ENCODE data around the gene RPL13A.
A peak's percentile ranks its signal among the peaks of the same experiment; 100 is the strongest.
"Not testable (repeated sequence)": the region's sequence is repeated elsewhere in the genome, so short reads cannot be mapped to it uniquely, and the experiment has no call there.

The RPL13A gene

DNA sequence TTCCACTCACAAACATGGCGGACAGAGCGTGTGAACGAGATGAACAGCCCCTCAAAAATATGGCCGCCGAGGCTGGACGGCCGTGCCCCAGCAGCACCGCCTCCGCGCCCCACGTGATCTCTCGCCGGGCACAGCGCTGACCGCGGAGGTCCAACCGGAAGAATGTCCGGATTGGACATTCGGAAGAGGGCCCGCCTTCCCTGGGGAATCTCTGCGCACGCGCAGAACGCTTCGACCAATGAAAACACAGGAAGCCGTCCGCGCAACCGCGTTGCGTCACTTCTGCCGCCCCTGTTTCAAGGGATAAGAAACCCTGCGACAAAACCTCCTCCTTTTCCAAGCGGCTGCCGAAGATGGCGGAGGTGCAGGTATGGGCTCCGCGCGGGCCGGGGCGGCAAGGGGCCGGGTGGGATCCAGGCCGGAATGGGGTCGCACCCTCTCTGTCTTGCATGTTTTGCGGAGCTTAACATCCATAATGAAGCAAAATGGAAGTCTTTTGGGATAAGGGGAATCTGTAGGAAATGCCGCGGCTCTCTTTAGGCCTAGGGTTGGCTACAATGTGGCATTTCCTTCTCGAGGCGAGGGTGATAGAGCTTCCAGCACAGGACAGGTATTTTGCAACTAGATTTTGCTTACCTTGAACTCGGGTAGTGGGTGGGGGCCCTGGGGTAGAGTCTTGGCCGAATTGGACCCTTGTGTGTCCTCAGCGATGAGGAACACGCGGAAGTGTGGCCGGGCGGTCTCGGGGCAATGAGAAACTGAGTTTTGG is at the start of gene RPL13A:
TSS of gene RPL13A (plus strand) at position 332 of the 769 bp plus-strand sequence. CDS start at position 354, 22 bp downstream.
- DNase-seq (ENCODE audit: low read depth) = peak; percentile 98

DNA sequence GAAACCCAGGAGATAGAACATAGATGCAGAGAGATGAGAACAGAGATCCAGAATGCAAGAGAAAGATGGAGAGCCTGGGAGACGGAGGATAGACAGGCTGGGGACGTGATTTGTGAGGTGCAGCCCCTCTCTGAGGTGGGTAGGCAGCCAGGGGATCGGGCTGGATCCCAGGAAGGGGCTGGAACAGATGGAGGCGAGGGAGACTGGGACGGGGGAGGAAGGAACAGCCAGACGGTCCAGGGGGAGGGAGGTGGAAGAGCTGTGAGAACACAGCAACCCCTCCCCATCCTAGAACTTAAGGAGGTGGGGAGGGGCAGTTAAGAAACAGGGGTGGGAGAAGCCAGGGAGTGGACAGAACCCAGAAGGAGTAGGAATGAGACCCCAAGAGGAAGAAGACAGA is 49.1 kb upstream of the RPL13A start:
- no peak for DNase-seq (ENCODE audit: low read depth)

DNA sequence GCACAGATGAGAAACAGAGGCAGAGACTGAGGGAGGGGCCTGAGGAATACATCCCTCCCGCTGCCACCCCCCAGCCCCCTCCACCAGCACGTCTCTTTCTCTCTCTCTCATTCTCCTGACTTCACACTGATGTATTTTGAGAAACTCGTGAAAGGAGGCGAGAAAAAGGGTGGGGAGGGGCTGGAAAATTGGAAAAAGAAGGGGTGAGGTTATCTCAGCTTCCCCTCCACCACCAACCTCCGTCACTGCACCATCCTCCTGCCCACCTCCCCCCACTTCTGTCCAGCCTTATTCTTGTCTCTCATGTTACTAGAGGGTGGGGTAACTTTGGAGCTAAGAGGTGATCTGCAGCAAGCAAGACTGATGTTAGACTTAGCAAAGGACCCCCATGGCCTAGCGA is 47.6 kb upstream of the RPL13A start:
- no peak for DNase-seq (ENCODE audit: low read depth)

DNA sequence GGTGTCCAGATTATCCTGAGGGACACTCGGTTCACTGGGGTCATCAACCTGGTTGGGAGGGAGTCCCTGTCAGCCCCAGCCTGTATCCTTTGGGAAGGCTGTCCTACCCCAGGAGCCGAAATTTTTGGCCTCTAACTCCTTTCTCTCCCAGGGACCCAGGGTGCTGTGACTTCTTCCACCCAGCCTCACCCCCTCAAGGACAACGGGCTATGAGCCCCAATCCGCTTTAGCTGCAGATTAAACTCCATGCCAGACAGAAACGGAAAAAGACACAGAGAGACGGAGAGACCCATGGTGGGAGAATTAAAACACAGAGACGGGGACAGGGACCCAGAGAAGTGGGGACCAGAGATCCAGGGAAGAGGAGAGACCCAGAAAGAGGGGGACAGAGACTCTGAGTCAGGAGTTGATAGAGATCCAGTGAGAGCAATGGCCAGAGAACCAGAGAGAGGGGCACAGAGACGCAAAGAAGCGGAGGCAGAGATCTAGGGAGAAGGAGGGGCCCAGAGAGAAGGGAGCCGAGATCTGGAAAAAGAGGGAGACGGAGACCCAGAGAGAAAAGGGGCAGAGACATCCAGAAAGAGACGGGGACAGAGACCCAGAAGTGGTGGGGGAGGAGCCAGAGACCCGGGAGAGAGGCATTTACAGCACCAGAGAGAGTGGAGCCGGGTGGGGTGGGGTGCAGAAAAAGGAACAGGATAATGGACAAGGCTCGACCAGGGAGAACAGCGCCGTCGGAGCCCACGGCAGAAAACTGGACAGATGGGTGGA is 46.8 kb upstream of the RPL13A start:
- no peak for DNase-seq (ENCODE audit: low read depth)

DNA sequence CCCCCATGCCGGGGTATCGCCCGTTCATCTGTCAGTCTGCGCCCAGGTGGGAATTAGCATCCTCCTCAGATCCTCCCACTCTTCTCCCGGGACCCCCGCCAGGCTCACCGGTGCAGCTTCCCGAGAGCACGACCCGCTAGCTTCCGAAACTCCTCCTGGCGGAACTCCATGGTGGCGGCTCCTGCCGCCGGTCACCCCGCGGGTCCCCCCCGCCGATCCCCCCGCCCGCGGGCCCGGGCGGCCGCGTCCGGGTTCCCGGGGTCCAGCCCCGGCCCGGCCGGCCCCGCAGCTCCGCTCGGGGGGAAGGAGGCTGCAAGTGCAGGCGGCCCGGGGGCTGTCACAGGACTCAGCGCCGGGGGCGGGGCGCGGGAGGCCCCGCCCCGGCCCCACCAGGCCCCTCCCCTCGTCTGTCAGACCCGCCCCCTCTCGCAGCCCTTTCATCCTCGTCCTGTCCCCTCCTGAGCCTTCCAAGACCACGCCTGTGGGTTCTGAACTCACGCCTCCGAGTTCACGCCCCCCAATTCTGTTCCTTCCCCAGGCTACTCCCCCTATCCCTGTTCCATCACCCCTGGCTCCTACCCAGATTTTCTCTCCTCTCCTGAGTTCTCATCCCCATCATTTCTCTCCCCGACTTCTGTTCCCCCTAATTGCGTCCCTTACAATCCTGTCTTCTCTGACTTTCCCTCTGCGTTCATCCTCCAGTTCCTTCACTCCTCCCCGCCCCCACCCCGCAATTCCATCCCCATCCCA is 46.0 kb upstream of the RPL13A start, which contains the start of gene SLC17A7:
TSS of gene SLC17A7 (minus strand) at position 318 of the 750 bp plus-strand sequence. CDS start at position 170, 148 bp downstream.
- no peak for DNase-seq (ENCODE audit: low read depth)

DNA sequence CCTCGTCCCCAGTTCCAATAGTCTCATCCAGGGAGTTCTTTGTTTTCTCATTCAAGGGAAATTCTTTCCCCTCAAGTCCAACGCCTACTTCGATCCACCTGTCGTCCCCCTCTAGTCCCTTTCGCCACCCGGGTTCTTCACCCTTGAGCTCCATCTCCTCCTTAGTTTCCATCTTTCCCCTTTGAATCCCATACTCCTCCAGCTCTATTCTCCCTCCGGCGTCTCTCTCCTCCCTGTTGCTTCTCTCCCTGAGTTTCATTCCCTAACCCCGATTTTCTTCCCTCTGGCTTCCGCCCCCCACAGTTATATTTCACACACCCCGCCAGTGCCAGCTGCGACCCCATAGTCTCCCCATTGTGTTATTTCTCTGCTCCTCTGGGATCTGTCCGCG is 45.5 kb upstream of the RPL13A start:
- no peak for DNase-seq (ENCODE audit: low read depth)

DNA sequence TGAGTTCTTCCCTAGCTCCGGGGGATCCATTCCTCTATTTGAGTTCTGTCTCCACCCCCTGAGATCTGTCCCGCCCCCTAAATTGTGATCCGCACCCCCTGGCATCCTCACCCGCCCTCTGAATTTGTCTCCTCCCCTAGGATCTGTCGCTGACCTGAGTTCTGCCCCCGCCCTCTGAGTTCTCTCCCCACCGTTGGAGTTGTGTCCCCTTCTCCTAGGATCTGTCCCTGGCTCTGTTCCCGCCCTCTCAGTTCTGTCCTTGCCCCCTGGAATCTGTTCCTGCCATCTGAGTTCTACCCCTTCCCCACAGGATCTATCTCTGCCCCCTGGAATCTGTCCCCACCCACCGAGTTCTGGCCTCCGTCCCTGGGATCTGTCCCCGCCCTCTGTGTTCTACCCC is 45.1 kb upstream of the RPL13A start:
- DNase-seq (ENCODE audit: low read depth) = no peak

DNA sequence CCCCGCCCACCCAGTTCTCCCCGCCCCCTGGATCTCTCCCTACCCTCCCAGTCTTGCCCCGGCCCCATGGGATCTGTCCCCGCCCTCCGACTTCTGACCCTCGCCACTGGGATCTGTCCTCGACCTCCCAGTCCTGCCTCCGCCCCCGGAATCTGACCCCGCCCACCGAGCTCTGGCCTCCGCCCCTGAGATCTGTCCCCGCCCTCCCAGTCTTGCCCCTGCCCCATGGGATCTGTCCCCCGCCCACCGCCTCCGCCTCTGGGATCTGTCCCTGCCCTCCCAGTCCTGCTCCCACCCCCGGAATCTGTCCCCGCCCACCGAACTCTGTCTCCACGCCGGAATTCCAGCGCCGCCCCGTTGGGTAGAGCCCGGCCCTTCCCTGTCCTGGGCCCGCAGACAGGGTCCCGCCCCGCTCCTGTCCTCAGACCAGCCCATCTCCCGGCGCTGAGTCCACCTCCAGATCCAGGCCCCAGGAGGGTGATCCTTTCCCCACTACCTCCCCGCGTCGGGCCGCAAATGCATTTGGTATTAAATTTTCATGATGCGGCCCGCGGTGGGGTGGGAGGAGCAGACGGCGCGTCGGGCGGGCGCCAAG is 44.5 kb upstream of the RPL13A start:
- DNase-seq (ENCODE audit: low read depth) = peak; percentile 71

- DNase-seq (ENCODE audit: low read depth) = peak; percentile 92
These were observed 43.9 kb upstream of the RPL13A start for GRCh38 chr19:49443366-49444099.

- DNase-seq (ENCODE audit: low read depth) = not testable (repeated sequence)
These were observed 43.2 kb upstream of the RPL13A start for GRCh38 chr19:49444100-49444700.

DNA sequence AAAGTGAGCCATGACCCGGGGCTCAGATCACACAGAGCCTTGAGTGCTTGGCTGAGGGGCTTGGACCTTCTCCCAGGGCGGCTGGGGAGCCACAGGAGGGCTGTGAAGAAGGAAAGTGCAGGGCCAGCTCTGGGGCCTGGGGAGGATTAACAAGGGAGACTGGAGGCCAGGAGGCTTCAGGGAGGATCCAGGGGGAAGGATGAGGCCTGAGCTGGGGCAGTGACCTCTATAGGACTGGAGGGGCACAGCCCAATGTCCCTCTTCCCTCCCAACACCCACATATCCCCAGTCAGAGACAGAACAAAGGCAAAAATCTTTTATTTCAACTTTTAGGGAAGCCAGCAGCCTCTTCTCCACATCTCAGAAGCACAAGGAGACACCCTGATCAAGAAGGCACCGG is 41.4 kb upstream of the RPL13A start:
- DNase-seq (ENCODE audit: low read depth) = no peak

DNA sequence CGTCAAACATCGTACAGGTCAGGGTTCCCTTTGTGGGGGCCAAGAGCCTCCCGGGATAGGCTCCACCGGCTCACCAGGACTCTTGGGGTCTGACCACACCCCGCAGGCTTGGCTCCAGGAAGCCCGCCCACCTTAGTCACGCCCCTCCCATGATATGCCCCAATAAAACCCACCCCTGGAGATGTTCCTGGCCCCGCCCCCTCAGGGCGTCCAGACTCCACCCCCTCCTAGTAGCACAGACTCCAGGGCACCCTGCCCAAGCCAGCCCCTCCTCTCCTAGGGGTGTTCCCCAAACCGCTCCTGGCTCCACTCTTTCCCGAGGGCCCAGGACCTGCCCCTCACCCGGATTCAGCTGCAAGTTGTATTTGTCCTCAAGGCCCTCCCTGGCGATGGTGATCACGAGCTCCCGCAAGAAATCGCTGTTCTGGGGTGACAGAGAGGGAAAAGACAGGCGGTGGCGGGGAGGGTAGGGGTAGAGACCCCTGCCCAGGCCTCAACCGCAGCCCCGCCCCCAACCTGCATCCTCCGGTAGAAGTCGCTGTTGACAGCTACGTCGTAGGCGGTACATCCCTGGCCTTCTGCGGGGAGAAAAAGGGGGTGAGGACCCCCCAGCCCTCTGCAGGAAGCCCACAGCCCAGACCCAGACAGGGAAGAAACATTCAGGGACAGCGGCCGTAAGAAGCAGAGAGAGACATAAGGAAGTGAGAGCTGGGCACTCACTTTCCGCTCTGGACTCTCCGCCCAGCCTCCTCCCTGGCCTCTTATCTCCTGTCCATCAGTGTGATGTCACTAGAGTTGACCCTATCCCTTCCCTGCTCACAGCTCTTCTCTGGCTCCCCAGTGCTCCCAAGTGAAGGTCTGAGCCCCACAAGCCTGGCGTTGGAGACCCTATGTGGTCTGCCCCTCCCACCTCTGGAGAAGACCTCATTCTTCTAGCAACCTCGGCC is 39.6 kb upstream of the RPL13A start:
- DNase-seq (ENCODE audit: low read depth) = no peak

- DNase-seq (ENCODE audit: low read depth) = no peak
These were observed 39.0 kb upstream of the RPL13A start for GRCh38 chr19:49448432-49448786.

GRCh38 chr19:49450405-49450804 is 37.0 kb upstream of the RPL13A start:
- no peak for DNase-seq (ENCODE audit: low read depth)

DNA sequence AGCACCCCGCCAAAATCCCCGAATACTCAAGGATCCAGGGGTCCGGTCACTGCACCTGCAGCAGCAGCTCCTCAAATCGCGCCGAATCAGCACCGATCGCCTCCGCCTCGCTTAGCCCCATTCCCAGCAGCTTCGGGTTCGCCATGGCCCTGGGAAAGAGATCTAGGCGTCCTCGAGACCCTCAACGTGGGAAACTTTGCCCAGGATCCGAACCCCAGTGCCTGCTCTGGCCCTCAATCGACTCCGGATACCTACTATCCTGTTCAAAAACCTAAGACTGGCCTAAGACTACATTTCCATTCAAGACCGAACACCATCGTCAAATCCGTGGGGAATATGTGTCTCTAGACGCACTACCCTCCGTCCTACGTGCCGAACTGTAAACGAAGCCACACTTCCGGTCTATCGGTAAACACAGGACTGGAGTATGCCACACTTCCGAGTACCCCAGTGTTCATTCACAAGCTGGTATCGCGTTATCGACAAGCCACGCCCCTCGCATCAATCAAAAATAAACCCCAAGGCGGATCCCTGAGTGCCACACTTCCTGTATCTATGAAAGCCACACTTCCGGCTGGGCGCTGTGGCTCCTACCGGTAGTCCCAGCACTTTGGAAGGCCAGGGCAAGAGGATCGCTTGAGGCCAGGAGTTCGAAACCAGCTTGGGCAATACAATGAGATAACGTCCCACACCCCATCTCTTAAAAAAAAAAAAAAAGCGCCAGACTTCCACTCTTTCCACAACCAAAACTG is 35.8 kb upstream of the RPL13A start, which contains the start of gene PIH1D1:
TSS of gene PIH1D1 (minus strand) at position 385 of the 752 bp plus-strand sequence. CDS start at position 145, 240 bp downstream.
- peak; percentile 99 for DNase-seq (ENCODE audit: low read depth)

DNA sequence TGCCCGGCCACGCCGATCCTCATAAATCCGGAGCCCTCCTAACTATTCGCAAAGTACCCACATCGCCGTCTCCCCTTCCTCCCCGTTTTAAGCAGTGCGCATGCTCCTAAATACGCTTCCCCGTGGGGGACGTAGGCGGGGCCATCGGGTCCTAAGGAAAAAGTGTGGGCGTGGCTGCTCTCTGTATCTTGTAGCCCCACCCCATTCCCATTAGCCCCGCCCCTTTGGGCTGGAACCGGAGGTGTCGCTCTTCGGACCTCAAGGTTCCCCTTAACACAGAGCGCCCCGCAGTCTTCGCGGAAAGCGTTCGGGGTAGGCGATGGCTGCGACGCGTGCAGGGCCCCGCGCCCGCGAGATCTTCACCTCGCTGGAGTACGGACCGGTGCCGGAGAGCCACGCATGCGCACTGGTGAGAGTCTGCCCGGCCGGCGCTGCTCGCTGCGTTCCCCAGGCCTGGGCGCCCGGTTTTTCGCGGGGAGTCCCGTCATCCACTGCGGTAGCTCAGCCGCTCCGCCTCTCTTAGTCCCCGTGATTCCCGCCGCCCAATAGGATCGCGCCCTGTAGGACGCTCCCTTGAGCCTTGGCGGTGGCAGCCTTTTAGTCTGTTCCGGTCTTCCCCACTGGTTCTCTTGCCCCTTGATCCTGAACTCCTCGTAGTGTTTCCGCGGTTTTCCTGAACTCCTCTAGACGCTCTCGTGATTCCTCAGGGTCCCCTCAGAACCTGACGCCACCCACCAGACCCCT is 34.2 kb upstream of the RPL13A start, which contains the start of gene ALDH16A1:
TSS of gene ALDH16A1 (plus strand) at position 213 of the 744 bp plus-strand sequence. CDS start at position 320, 107 bp downstream.
- DNase-seq (ENCODE audit: low read depth) = peak; percentile 97

DNA sequence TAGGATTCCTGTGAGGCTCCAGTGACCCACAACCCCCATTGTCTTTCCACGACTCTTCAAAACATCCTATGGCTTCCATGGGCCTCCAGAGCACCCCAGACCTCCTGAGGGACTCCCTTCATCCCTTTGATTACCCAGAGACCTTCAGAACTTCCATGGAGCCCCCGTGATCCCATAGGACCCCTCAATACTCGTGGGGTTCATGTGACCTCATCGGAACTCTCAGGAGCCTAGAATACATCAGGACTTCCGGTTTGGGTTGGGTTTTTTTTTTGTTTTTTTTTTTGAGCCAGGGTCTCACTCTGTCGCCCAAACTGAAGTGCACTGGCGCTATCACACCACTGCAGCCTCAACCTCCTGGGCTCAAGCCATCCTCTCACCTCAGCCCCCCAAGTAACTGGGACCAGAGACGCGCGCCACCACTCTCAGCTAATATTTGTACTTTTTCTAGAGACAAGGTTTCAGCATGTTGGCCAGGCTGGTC is 33.6 kb upstream of the RPL13A start:
- no peak for DNase-seq (ENCODE audit: low read depth)

DNA sequence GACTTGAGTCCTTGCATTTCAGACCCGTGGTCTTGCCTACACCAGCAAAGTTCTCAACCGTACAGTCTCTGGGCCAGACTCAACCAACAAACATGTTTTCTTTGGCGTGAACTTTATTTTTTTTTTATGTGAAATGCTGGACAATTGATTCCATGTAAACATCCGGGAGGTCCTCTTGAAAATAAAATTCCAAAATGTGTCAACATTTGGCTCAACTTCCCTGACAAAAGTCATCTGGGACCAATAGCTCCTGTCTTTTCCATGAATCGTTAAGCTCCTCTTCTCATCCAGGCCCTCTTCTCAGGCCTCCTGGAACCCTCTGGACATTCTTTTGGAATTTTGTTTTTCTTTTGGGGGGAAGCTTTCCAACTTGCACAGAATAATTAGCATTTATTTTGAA is 31.6 kb upstream of the RPL13A start:
- no peak for DNase-seq (ENCODE audit: low read depth)
